Calu3 (cell line): ENCODE data around the gene PCSK6. TPM values are rescaled to one million over a fixed set of nuclear protein-coding genes. Genes with fewer than 3 reads are reported as not detected.
A peak's percentile ranks its signal among the peaks of the same experiment; 100 is the strongest.

ENCODE experiments used
- BruUV-seq: library from RNA; stranded (reverse); fragments of 400-500 nt; replicated peaks from 2 replicates; lab custom pipeline; 2021; lab: Mats Ljungman, UMichigan
- CTCF ChIA-PET: fragments of 300-600 bp; sonication (Branson Sonifier 250); formaldehyde crosslinking; loops from one replicate; lab custom pipeline; 2022; ENCODE audit warnings: antibody characterized with exemption; lab: Charles Lee
- DNase-seq: peaks from one replicate; pipeline ENCODE4 v3.0.0; 2022
- H3K27ac Mint-ChIP-seq: one replicate; pipeline ENCODE4 v1.8.0; 2022; ENCODE audit warnings: mixed read lengths; ENCODE audit not compliant: unreplicated experiment
- H3K27me3 Mint-ChIP-seq: one replicate; pipeline ENCODE4 v1.8.0; 2022; ENCODE audit warnings: mixed read lengths; ENCODE audit not compliant: unreplicated experiment
- H3K36me3 Mint-ChIP-seq: one replicate; pipeline ENCODE4 v1.8.0; 2022; ENCODE audit warnings: mild to moderate bottlenecking, moderate library complexity, mixed read lengths; ENCODE audit not compliant: insufficient read depth, unreplicated experiment
- H3K4me1 Mint-ChIP-seq: one replicate; pipeline ENCODE4 v1.8.0; 2022; ENCODE audit warnings: mild to moderate bottlenecking, low read depth, mixed read lengths; ENCODE audit not compliant: unreplicated experiment
- H3K4me3 Mint-ChIP-seq: one replicate; pipeline ENCODE4 v1.8.0; 2022; ENCODE audit warnings: mild to moderate bottlenecking, low read depth, moderate library complexity, mixed read lengths; ENCODE audit not compliant: unreplicated experiment
- H3K9me3 Mint-ChIP-seq: one replicate; pipeline ENCODE4 v1.8.0; 2022; ENCODE audit warnings: low read depth, mixed read lengths; ENCODE audit not compliant: unreplicated experiment
- CTCF ChIP-seq: fragments of 200-600 bp; IDR thresholded peaks from one replicate; pipeline ENCODE4 v1.8.0; 2022; ENCODE audit warnings: antibody characterized with exemption; ENCODE audit not compliant: unreplicated experiment
- intact Hi-C: fragments of 100-400 bp; cut with micrococcal nuclease; formaldehyde crosslinking; loops from one replicate; pipeline ENCODE4 v1.10.0; 2022; ENCODE audit not compliant: unreplicated experiment
- total RNA-seq: library from RNA; stranded (reverse); gene quantifications from 2 replicates; pipeline ENCODE4 v1.2.3, GENCODE V29; 2022

The PCSK6 gene
- total RNA-seq, 1 experiment from 2014 or later: 5.1 TPM

GRCh38 chr15:101258238-101259144, 231.0 kb downstream of the PCSK6 start:
- Mint-ChIP-seq H3K27me3 (peaks cover 43% of the 10 kb centered on the region), H3K4me1 (no peaks in the 10 kb centered on the region), H3K9me3 (no peaks in the 10 kb centered on the region), H3K4me3 (no peak overlapping the region), H3K36me3 (no peaks in the 10 kb centered on the region), H3K27ac (no peak overlapping the region)
- CTCF ChIA-PET: interaction anchor here (0.7 to 1.4 kb wide), 5 partner anchors 16 to 250 kb away, joined by 3 to 14 read pairs (median 4); no protein-coding TSS in a partner anchor
- peak; percentile 75 for DNase-seq
- TF ChIP-seq CTCF: peak; percentile 63
- BruUV-seq: no TSS peak
- intact Hi-C loops: loop anchor here (1.0 to 10.0 kb wide), 5 partner anchors 169 to 631 kb away; no protein-coding TSS in a partner anchor

GRCh38 chr15:101256757-101257156, 232.8 kb downstream of the PCSK6 start:
- TF ChIP-seq CTCF: no peak
- Mint-ChIP-seq H3K36me3 (peaks cover 10% of the 10 kb centered on the region), H3K4me3 (no peak overlapping the region), H3K9me3 (no peaks in the 10 kb centered on the region), H3K27me3 (peaks cover 40% of the 10 kb centered on the region), H3K27ac (no peak overlapping the region), H3K4me1 (no peaks in the 10 kb centered on the region)
- CTCF ChIA-PET: interaction anchor here (1.1 kb wide), 1 partner anchor 251 kb away, joined by 3 read pairs; no protein-coding TSS in a partner anchor
- no peak for DNase-seq
- BruUV-seq: no TSS peak
- intact Hi-C loops: loop anchor here (5.0 to 10.0 kb wide), 3 partner anchors 224 to 629 kb away; no protein-coding TSS in a partner anchor

GRCh38 chr15:101255615-101256241, 233.8 kb downstream of the PCSK6 start:
- intact Hi-C loops: loop anchor here (5.0 to 10.0 kb wide), 3 partner anchors 223 to 628 kb away; no protein-coding TSS in a partner anchor
- CTCF ChIA-PET: interaction anchor here (1.0 to 1.1 kb wide), 2 partner anchors 247 to 250 kb away, joined by 3 read pairs; no protein-coding TSS in a partner anchor

More at GRCh38 chr15:101255615-101256241, 233.8 kb downstream of the PCSK6 start:
- H3K36me3 Mint-ChIP-seq: peaks cover 16% of the 10 kb centered on the region
- no peak overlapping the region for H3K4me3 Mint-ChIP-seq
- H3K4me1 Mint-ChIP-seq: no peaks in the 10 kb centered on the region
- H3K9me3 Mint-ChIP-seq: no peaks in the 10 kb centered on the region
- H3K27me3 Mint-ChIP-seq: peaks cover 37% of the 10 kb centered on the region
- H3K27ac Mint-ChIP-seq: no peak overlapping the region
- no peak for DNase-seq
- no peak for TF ChIP-seq CTCF
- BruUV-seq: no TSS peak
